D721Med (cell line): Measurements from ENCODE around the gene COL4A1.

Experiments
- DNase-seq: peaks from one replicate; pipeline ENCODE4 v3.0.0; 2011; ENCODE audit warnings: low spot score; ENCODE audit not compliant: insufficient read length
- FAIRE-seq: peaks from 2 replicates; lab custom pipeline; 2011; peaks lifted over from hg19 to GRCh38; lab: Jason Lieb, UNC
- CTCF ChIP-seq: IDR thresholded peaks from 2 replicates; pipeline ENCODE4 v1.5.1; 2012; ENCODE audit warnings: mild to moderate bottlenecking, control low read depth; ENCODE audit not compliant: insufficient read depth; ENCODE audit errors: missing control alignments

The COL4A1 gene

GRCh38 chr13:110290153-110290552 lies 16.8 kb downstream of the COL4A1 start:
- TF ChIP-seq CTCF, result no peak
- DNase-seq (no peak), FAIRE-seq (no peak)

- no peak for DNase-seq
- FAIRE-seq, result no peak
- TF ChIP-seq CTCF, result no peak
These were observed 17.3 kb downstream of the COL4A1 start for GRCh38 chr13:110289661-110290060.

GRCh38 chr13:110289174-110289573 lies 17.8 kb downstream of the COL4A1 start:
- no peak for TF ChIP-seq CTCF
- no peak for DNase-seq
- FAIRE-seq, result no peak

- FAIRE-seq, result no peak
- no peak for DNase-seq
- no peak for TF ChIP-seq CTCF
These were observed 19.8 kb downstream of the COL4A1 start for GRCh38 chr13:110286833-110287819.

GRCh38 chr13:110285991-110286832 lies 20.7 kb downstream of the COL4A1 start:
- no peak for TF ChIP-seq CTCF
- DNase-seq (no peak), FAIRE-seq (no peak)

- no peak for TF ChIP-seq CTCF
- DNase-seq, result no peak
- FAIRE-seq, result no peak
These were observed 22.0 kb downstream of the COL4A1 start for GRCh38 chr13:110284779-110285484.
